ENCODE measurements around the gene KDM4F.
A peak's percentile ranks its signal among the peaks of the same experiment; 100 is the strongest.

The KDM4F gene

GRCh38 chr11:95066716-95067038, 17.5 kb downstream of the KDM4F start, which contains the start of gene SRSF8:
TSS of gene SRSF8 (plus strand) at chr11:95066919. CDS start at chr11:95067227, 308 bp downstream.
- ATAC-seq: peak; percentile 37 to 45

- peak; percentile 70 to 73 for ATAC-seq
These were observed 18.0 kb downstream of the KDM4F start for GRCh38 chr11:95067039-95067840.

GRCh38 chr11:95067841-95068219, 18.6 kb downstream of the KDM4F start:
- no peak for ATAC-seq

- peak; percentile 64 to 70 for ATAC-seq
These were observed 19.3 kb downstream of the KDM4F start for GRCh38 chr11:95068549-95068948.

GRCh38 chr11:95070471-95070870, 21.2 kb downstream of the KDM4F start:
- no peak for ATAC-seq

- no peak for ATAC-seq
These were observed 23.7 kb downstream of the KDM4F start for GRCh38 chr11:95072948-95073347.

GRCh38 chr11:95074792-95075563, 25.8 kb downstream of the KDM4F start:
- no peak for ATAC-seq

GRCh38 chr11:95076416-95076815, 27.2 kb downstream of the KDM4F start:
- ATAC-seq: no peak

GRCh38 chr11:95076981-95077380, 27.8 kb downstream of the KDM4F start:
- ATAC-seq: no peak

GRCh38 chr11:95078526-95078925, 29.3 kb downstream of the KDM4F start:
- ATAC-seq: no peak

GRCh38 chr11:95081010-95081409, 31.8 kb downstream of the KDM4F start:
- no peak for ATAC-seq

GRCh38 chr11:95081412-95081811, 32.2 kb downstream of the KDM4F start:
- ATAC-seq: no peak

GRCh38 chr11:95082576-95083001, 33.4 kb downstream of the KDM4F start:
- ATAC-seq: no peak

GRCh38 chr11:95084509-95084908, 35.3 kb downstream of the KDM4F start:
- peak; percentile 85 to 91 for ATAC-seq

- no peak for ATAC-seq
These were observed 36.0 kb downstream of the KDM4F start for GRCh38 chr11:95085117-95085816.

GRCh38 chr11:95086151-95086550, 36.9 kb downstream of the KDM4F start:
- no peak for ATAC-seq

- no peak for ATAC-seq
These were observed 37.8 kb downstream of the KDM4F start for GRCh38 chr11:95086836-95087570.

GRCh38 chr11:95088946-95089619, 39.9 kb downstream of the KDM4F start:
- ATAC-seq: peak; percentile 38 to 42

GRCh38 chr11:95089620-95090542, 40.7 kb downstream of the KDM4F start, which contains the start of gene ENDOD1:
TSS of gene ENDOD1 (plus strand) at chr11:95089846. CDS start at chr11:95089928, 82 bp downstream.
- peak; percentile 93 to 97 for ATAC-seq

GRCh38 chr11:95091663-95092180, 42.5 kb downstream of the KDM4F start:
- ATAC-seq: no peak

Measured in activated CD4-positive, CD25-positive, alpha-beta regulatory T cell treated with anti-CD3 and anti-CD28 coated beads, Interleukin-2, amount 50 U/mL, for 24 hours (primary cell).